Gastrocnemius medialis (tissue), 4 donors: ENCODE data around the gene ANKRD22. TPM values are rescaled to one million over a fixed set of nuclear protein-coding genes. Genes with fewer than 3 reads are reported as not detected.

Experiments used
- ATAC-seq, 2 donors: fragments of 150-250 bp; one replicate each; pipeline ENCODE4 v1.9.1; 2016
- DNase-seq, 2 donors: peaks; one replicate each; pipeline ENCODE4 v3.0.0-alpha.2; 2019
- H3K27ac ChIP-seq, 4 donors: fragments of 200-600 bp; sonication (generic); 1 replicate in 1 of 4; 2 replicates in 3 of 4; pipeline ENCODE4 v1.5.1; 2016 to 2018; ENCODE audit warnings: mild to moderate bottlenecking in 2 of 4, moderate library complexity in 1 of 4
- H3K27me3 ChIP-seq, 3 donors: fragments of 200-600 bp; sonication (generic) in 2 of 3; 1 replicate in 1 of 3; 2 replicates in 2 of 3; pipeline versions ENCODE4 v1.5.1 to v1.6.0; 2016 to 2019; ENCODE audit warnings: mild to moderate bottlenecking in 1 of 3, moderate library complexity in 1 of 3
- H3K36me3 ChIP-seq, 2 donors: fragments of 200-600 bp; sonication (generic) in 1 of 2; one replicate each; pipeline ENCODE4 v1.5.1; 2017 to 2018
- H3K4me1 ChIP-seq, 2 donors: fragments of 200-600 bp; sonication (generic) in 1 of 2; one replicate each; pipeline ENCODE4 v1.5.1; 2016 to 2017; ENCODE audit warnings: mild to moderate bottlenecking in 2 of 2
- H3K4me3 ChIP-seq, 4 donors: fragments of 200-600 bp; sonication (generic) in 3 of 4; 1 replicate in 1 of 4; 2 replicates in 3 of 4; pipeline ENCODE4 v1.5.1; 2016 to 2019; ENCODE audit warnings: mild to moderate bottlenecking in 2 of 4
- H3K9me3 ChIP-seq, 3 donors: fragments of 200-600 bp; sonication (generic) in 2 of 3; 1 replicate in 1 of 3; 2 replicates in 2 of 3; pipeline ENCODE4 v1.5.1; 2016 to 2019
- CTCF ChIP-seq, 5 experiments: fragments of 450-650 bp in 3 of 5; fragments of 200-600 bp in 2 of 5; sonication (generic) in 2 of 5; IDR thresholded peaks in 4 of 5; conservative IDR thresholded peaks in 1 of 5; 1 replicate in 4 of 5; 2 replicates in 1 of 5; pipeline ENCODE4 v1.5.1; 2016 to 2019; ENCODE audit warnings: antibody characterized with exemption in 5 of 5, mild to moderate bottlenecking in 3 of 5, moderate library complexity in 3 of 5
- POLR2A ChIP-seq, 2 donors: fragments of 450-650 bp; IDR thresholded peaks; one replicate each; pipeline ENCODE4 v1.6.1; 2017; ENCODE audit warnings: antibody characterized with exemption in 2 of 2, mild to moderate bottlenecking in 2 of 2, moderate library complexity in 2 of 2
- in situ Hi-C, 4 donors: fragments of 200-750 bp; cut with MboI; loops; one replicate each; pipeline versions ENCODE4 v1.15.0 to v1.8.0; 2017; ENCODE audit warnings: low sequenced_read_pairs in 4 of 4
- intact Hi-C: fragments of 100-400 bp; cut with DNase I; formaldehyde crosslinking; loops from one replicate; pipeline ENCODE4 v1.15.1; 2023; ENCODE audit warnings: low total_unique reads
- total RNA-seq, 4 donors: library from RNA; depleted of rRNA; stranded (reverse); fragments of >200 nt; gene quantifications; one replicate each; pipeline versions ENCODE4 v1.1.0 to v1.2.3, GENCODE V29; 2016

Gene ANKRD22
- total RNA-seq, 4 donors from 2014 or later: not detected

- intact Hi-C loops (no loop called here), in situ Hi-C loops (loop anchor here in 1 of 4 donors (25.0 kb wide), 1 partner anchor 218 kb away; the partner anchor contains the start of genes LIPJ and RNLS)
- no peak overlapping the region for H3K4me3 ChIP-seq
- DNase-seq: no peak
- no peaks in the 10 kb centered on the region for H3K36me3 ChIP-seq
- no peaks in the 10 kb centered on the region for H3K27me3 ChIP-seq
- H3K9me3 ChIP-seq: no peaks in the 10 kb centered on the region
- TF ChIP-seq CTCF (IDR thresholded peaks at IDR 0.05 in 4 of 5, conservative IDR thresholded peaks at IDR 0.05 in 1 of 5) (no peak), POLR2A (IDR thresholded peaks at IDR 0.05) (no peak)
- no peaks in the 10 kb centered on the region for H3K4me1 ChIP-seq
- H3K27ac ChIP-seq: no peak overlapping the region
- ATAC-seq: no peak
These were observed 46.3 kb downstream of the ANKRD22 start for GRCh38 chr10:88805361-88805760.

- no peak for TF ChIP-seq CTCF (IDR thresholded peaks at IDR 0.05 in 4 of 5, conservative IDR thresholded peaks at IDR 0.05 in 1 of 5)
- no peak for TF ChIP-seq POLR2A (IDR thresholded peaks at IDR 0.05)
- Histone ChIP-seq H3K9me3 (no peaks in the 10 kb centered on the region), H3K4me3 (no peak overlapping the region), H3K36me3 (no peaks in the 10 kb centered on the region), H3K27me3 (no peaks in the 10 kb centered on the region), H3K27ac (no peak overlapping the region), H3K4me1 (no peaks in the 10 kb centered on the region)
- in situ Hi-C loops: loop anchor here in 1 of 4 donors (25.0 kb wide), 1 partner anchor 217 kb away; the partner anchor contains the start of genes LIPJ and RNLS
- intact Hi-C loops: no loop called here
- ATAC-seq (no peak), DNase-seq (no peak)
These were observed 47.4 kb downstream of the ANKRD22 start for GRCh38 chr10:88804083-88804812.

- ATAC-seq: no peak
- H3K9me3 ChIP-seq: no peaks in the 10 kb centered on the region
- H3K4me3 ChIP-seq: no peak overlapping the region
- no peak for DNase-seq
- no peaks in the 10 kb centered on the region for H3K4me1 ChIP-seq
- intact Hi-C loops: no loop called here
- H3K36me3 ChIP-seq: no peaks in the 10 kb centered on the region
- no peak overlapping the region for H3K27ac ChIP-seq
- in situ Hi-C loops: loop anchor here in 1 of 4 donors (25.0 kb wide), 1 partner anchor 216 kb away; the partner anchor contains the start of genes LIPJ and RNLS
- TF ChIP-seq CTCF (IDR thresholded peaks at IDR 0.05 in 4 of 5, conservative IDR thresholded peaks at IDR 0.05 in 1 of 5): no peak
- no peak for TF ChIP-seq POLR2A (IDR thresholded peaks at IDR 0.05)
- no peaks in the 10 kb centered on the region for H3K27me3 ChIP-seq
These were observed 48.0 kb downstream of the ANKRD22 start for GRCh38 chr10:88803641-88804040.

GRCh38 chr10:88802523-88803285 is 48.9 kb downstream of the ANKRD22 start, which contains the start of gene LIPM:
LIPM (plus strand) TSS chr10:88802730; CDS start chr10:88802897, 167 bp downstream.
- no peaks in the 10 kb centered on the region for H3K36me3 ChIP-seq
- ATAC-seq (no peak), DNase-seq (no peak)
- intact Hi-C loops: no loop called here
- in situ Hi-C loops: loop anchor here in 1 of 4 donors (25.0 kb wide), 1 partner anchor 215 kb away; the partner anchor contains the start of genes LIPJ and RNLS
- no peaks in the 10 kb centered on the region for H3K27me3 ChIP-seq
- no peaks in the 10 kb centered on the region for H3K4me1 ChIP-seq
- H3K4me3 ChIP-seq: no peak within 1 kb of the TSS
- H3K27ac ChIP-seq: no peak within 1 kb of the TSS
- H3K9me3 ChIP-seq: no peaks in the 10 kb centered on the region
- TF ChIP-seq POLR2A (IDR thresholded peaks at IDR 0.05): no peak
- no peak for TF ChIP-seq CTCF (IDR thresholded peaks at IDR 0.05 in 4 of 5, conservative IDR thresholded peaks at IDR 0.05 in 1 of 5)
